ENCODE results near the gene GEMIN4.
"Not testable (repeated sequence)": the region's sequence is repeated elsewhere in the genome, so short reads cannot be mapped to it uniquely, and the experiment has no call there.

Gene GEMIN4

DNA sequence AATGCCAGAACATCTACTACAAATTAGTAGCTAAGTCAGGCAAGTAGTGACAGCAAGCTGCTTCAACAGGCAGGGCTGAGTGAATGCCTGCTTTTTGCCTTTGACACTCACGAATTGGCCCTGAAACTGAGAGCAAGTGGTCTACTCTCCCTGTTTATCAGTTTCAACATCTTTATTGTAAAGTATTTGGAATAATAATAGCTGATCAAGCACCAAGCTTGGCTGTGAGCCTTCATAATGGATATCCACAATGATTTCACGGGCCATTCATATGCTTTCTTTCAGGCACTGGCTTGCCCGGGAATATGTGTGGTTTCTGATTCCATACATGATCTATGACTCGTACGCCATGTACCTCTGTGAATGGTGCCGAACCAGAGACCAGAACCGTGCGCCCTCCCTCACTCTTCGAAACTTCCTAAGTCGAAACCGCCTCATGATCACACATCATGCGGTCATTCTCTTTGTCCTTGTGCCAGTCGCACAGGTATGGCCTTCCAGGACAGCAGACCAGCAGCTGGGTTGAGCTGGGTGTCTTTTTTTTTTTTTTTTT, 14.4 kb downstream of the GEMIN4 start:
- DNase-seq: no peak

DNA sequence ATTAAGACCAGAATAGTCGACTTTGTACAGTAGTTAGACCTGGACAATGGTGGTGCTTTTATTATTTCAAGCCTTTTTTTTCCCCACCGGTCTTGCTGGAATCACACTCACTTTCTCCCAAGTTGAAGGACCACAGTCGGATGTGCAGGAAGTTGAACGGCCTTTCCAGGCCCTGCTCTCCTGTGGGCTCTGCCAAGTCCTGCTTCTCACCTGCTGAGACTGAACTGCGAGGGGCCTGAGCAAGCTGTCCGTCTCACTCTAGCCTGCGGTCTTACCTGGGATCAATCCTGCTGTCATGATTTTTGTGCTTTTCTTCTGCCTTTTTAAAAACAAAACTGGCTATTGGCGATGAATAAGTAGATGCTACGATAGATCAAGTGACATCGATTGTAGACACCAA, 18.3 kb downstream of the GEMIN4 start:
- DNase-seq: no peak

DNA sequence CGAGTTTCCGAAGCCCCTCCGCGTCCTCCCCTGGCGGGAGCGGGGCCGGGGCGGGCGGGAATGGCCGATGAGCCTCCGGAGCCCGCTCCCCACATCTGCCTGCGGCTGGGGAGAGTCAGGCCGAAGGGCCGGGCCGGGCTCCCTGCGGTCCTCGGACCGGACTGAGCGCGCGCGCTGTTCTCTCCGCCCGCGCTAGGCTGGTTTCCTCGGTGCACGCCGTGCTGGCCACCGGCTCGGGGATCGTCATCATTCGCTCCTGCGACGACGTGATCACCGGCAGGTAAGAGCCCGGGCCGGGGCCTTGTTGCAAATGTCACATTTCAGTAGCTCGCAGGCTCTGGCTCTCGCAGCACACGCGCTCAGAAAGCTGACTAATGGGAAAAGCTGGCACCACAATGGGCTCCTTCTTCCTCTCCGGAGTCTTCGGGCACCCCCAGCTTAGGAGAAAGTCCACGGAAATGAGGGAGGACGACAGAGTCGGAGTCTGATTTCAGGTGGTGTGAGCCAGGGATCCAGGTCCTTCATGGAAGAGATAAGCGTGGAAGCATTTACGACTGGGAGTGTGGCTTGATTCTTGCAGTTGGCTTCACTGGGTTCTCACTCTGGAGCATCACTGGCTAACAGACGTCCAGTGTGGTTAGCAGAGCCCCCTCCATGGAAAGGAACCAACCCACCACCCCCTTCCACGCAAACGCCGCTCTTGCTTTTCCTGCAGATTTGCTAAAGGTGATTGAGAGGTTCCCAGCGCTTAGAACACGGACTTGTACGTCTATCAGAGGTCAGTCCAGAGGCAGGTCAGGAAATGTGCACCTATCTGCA, 19.0 kb downstream of the GEMIN4 start:
- peak; percentile 7 for DNase-seq

DNA sequence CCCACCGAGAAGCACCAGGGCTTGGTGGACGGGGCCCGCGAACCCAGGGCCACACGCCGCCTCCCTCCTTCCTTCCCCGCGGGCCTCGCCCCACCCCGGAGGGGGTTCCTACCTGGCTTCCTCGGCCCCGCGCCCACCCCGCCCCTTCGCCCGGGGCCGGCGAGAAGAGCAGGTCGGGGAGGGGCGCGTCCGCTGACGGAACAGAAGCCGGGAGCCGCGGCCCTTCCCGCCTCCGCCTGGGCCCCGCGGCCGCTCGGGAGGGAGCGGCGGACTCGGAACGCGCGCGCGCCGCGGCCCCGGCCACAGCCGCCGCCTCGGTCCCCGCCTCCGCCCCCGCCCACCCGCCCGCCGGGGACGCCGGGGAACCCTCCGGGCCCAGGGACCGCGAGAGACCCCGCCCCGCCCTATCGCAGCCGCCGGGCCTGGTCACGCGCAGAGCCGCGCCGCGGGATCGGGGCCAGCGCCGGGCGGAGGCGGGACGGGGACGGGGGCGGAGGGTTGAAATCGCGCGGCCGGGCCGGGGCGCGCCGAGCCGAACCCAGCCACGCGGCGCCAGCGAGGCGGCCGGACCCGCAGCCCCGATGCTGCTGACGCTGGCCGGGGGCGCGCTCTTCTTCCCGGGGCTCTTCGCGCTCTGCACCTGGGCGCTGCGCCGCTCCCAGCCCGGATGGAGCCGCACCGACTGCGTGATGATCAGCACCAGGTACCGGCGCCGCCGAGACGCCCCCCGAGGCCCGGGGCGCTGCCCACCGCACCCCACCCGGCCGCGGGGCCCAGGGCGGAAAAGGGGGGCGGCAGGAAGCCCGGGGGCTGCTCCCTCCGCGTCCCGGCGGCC, 19.8 kb downstream of the GEMIN4 start, which contains the start of gene TLCD3A:
Gene TLCD3A, plus strand, starts transcription at position 530 of the 835 bp plus-strand sequence. Its CDS starts 52 bp downstream, at position 582.
- DNase-seq: peak; percentile 45

DNA sequence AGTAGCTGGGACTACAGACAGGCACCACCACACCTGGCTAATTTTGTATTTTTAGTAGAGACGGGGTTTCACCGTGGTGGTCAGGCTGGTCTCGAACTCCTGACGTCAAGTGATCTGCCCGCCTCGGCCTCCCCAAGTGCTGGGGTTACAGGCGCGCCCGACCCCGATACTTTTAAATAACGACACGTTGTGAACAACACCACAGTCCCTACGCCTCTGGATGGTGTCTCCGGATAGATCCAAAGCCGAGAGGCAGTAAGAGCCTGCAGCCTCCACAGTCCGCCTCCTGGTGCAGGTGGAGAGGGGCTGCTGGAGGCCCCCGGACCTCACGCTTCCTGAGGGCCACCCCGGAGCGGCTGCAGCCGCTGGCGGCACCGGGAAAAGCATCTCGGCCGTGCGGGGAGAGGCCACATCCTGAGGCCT, 20.4 kb downstream of the GEMIN4 start:
- no peak for DNase-seq

DNA sequence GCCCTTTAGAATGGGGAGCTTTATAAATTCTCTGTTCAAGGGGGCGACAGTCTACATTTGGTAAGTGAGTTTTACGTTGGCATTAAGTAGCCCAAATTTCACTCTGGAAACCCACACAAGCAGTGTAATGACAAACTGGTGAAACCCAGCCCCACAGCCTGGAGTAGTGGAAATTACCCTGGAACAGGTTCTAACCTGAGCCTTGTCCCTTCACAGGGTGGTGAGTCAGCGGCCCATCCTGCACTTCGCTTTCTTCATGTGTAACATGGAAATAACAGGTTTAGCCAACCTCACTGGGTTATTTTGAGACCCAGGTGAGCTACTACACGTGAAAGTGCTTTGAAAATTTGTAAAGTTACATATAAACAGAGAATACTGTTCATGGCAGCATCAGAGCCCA, 23.2 kb downstream of the GEMIN4 start:
- DNase-seq: no peak

DNA sequence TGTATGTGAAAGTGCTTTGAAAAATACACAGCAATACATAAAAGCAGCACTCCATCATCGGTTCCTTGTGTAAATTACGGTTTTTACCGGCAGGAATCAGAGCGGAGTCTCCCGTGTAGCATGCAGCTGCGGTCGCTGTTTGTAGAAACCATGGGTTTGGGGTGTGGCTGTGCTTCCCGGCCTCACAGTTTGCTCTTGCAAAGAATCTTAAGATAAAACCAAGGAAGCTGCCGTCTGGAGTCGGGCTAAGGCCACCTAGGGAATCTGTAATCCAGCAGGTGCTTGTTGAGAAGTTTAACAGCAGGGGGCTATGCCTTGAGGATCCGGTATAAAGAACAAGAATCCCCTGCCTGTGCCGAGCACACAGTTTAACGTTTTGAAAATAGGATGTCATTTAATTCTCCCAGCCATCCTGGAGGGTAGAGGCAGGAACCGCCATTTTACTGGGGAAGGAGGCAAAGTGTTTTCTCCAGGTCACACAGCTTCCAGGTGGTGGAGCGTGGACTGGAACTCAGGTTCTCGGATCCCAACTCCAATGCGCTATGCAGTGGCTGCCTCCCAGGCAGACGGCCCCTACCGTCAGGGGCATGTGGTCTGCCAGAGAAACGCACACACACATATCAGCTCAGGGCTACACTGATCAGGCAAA, 25.7 kb downstream of the GEMIN4 start:
- no peak for DNase-seq

DNA sequence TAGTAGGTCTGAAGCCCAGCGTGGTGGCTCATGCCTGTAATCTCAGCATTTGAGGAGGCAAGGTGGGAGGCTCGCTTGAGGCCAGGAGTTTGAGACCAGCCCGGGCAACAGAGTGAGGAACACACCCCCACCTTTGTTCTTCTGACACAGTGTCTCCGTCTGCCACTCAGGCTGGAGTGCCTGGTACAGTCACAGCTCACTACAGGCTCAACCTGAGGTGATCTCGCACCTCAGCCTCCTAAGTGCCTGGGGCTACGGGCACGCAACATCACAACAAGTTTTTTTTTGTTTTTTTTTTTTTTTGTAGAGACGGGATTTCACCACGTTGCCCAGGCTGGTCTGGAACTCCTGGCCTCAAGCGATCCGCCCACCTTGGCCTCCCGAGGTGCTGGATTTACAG, 26.3 kb downstream of the GEMIN4 start:
- no peak for DNase-seq

DNA sequence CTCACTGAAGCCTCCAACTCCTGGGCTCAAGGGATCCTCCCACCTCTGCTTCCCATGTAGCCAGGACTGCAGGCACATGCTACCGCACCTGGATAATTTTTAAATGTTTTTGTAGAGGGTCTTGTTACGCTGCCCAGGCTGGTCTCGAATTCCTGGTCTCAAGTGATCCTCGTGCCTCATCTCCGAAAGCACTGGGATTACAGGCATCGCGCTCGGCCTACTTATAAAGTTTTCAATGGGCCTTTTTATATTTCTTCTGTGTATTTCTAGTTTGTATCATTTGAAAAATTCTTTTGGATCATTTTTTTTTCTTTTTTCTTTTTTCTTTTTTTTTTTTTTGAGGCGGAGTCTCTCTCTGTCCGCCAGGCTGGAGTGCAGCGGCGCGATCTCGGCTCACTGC, 27.0 kb downstream of the GEMIN4 start:
- DNase-seq: no peak

DNA sequence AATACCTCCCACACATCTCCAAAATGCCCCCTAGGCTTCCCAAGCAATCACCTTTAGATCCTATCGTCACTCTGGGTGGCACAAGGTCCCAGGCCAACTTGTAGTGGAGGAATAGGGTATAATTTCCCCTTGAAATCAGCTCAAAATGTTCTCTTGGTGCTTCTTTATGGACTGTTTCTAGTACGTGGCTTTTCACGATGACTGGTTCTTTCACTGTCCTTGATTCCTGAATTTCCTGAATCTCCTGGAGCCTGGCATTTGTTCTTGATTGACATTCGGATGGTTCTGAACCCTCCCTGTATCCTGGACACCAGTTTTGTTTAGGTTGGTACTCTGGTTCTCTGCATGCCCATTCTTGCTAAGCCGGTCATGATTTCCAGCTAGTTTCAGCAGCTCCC, 30.5 kb downstream of the GEMIN4 start:
- no peak for DNase-seq

DNA sequence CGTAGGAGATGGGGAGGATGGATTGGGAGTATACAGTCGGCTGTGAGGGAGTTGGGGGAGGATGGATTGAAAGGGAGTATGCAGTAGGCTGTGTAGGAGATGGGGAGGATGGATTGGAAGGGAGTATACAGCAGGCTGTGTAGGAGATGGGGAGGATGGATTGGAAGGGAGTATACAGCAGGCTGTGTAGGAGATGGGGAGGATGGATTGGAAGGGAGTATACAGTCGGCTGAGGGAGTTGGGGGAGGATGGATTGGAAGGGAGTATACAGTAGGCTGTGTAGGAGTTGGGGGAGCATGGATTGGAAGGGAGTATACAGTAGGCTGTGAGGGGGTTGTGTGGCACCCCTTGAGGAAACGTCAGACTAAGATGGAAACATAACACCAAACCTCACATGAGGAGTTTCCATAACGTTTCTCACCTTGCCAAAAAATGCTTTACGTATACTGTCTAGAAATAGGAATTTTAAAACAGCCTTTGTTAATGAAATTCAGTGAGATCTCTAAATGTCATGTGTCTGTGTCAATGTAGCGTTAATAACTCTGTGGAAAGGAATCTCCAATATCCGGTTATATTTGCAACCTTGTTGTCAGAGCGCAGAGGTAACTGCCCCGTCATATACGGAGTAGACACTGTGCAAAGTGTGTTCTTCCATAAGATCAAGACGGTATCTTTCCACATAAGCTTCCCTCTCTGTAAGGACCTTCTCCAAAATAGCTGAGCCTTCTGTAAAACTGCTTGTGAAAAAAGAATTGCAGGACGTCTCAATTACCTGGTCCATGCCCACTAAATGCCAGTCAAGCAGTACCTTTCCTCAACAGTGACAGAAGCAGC, 31.1 kb downstream of the GEMIN4 start:
- DNase-seq: no peak

DNA sequence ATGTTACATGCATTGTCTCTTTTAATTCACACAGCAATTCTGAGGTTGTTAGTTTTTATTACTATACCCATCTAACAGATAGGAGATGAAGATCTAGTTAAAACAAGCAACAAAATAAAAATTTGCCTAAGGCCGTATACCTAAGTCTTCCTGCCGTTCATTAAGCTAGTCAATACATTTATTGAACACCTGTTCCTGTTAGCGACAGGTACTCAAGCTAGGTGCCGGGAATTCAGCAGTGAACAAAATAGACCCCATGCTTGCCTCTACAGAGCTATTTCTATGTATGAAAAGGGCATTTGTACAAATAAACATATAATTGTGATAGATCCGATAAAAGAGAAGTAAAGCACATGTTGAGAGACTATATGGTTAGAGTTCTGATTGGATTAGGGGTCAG, 34.0 kb downstream of the GEMIN4 start:
- no peak for DNase-seq

DNA sequence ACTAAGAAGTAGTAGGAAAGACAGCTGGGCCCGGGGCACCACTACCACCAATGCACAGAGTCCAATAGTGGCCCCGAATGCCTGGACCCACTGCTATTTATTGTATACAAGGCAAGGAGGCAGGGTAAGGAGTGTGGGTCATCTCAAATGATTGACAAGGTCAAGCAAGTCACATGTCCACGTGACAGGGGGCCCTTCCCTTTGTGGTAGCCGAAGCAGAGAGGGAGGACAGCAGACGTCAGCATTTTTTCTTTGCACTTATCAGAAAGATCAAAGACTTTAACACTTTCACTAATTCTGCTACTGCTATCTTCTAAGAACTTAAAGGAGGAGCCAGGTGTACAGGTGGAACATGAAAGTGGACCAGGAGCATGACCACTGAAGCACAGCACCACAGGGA, 43.9 kb downstream of the GEMIN4 start:
- no peak for DNase-seq

DNA sequence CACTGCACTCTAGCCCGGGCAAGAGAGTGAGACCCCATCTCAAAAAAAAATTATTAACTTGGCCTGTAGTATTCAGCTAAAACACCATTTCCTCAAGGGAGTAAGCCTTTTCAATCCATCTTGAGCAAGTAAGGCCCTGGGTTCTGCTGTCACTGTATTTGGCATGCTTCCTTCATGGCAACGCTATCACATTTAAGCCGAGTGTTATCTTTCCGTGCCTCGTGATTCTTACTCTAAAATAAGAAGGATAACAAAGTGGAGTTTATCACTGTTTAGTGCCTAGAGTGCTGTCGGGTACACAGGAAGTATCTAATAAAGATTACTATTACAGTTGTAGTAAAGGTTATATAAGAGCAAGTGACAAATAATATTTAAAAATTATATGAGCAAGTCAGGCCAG, 46.2 kb downstream of the GEMIN4 start:
- DNase-seq: no peak

DNA sequence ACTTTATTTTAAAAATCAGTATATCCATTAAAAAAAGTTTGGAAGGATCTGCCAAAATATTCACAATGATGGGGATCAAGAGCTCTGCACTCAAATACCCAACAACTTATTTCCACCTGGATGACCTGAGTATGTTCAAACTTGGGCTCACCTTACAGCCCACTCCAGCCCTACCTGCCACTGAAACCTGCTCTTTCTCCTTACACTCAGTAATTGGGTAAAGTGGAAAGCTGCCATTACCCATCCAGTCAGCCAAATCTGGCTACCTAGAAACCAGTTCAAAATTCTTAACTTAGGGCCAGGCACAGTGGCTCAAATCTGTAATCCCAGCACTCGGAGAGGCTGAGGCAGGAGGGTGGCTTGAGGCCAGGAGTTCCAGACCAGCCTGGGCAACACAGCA, 47.1 kb downstream of the GEMIN4 start:
- no peak for DNase-seq

DNA sequence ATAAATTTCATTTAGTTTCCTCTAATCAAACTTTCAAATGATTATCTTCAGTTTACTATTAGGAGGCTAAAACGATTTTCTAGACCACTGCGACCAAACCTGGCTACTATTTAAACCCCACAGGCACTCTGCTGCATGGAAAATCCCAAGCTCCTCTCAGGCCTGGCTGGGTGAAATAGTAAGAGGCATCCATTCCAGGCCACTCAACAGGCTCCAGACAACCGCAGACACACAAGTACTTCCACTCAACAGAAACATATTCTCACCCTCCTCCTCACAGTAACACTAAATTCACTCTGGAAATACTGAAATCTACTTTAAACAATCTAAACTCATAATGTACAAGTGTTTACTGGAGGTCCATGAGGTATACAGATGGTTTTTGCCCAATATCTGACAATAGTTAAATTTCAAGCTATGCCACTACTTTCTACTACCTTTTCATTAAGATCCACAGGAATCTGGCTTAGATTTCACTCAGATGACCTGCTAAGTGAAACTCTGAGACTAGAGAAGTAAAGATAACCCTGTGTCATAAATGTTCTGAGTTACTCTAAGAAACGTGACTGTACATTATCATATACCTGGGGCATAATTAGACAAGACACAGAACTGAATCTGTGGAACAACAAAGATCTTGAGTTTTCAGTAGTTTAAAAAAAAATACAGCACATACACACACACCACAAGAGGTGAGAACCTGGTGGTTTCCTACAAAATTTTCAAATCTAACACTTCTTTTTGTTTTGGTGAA, 47.8 kb downstream of the GEMIN4 start:
- DNase-seq: no peak

DNA sequence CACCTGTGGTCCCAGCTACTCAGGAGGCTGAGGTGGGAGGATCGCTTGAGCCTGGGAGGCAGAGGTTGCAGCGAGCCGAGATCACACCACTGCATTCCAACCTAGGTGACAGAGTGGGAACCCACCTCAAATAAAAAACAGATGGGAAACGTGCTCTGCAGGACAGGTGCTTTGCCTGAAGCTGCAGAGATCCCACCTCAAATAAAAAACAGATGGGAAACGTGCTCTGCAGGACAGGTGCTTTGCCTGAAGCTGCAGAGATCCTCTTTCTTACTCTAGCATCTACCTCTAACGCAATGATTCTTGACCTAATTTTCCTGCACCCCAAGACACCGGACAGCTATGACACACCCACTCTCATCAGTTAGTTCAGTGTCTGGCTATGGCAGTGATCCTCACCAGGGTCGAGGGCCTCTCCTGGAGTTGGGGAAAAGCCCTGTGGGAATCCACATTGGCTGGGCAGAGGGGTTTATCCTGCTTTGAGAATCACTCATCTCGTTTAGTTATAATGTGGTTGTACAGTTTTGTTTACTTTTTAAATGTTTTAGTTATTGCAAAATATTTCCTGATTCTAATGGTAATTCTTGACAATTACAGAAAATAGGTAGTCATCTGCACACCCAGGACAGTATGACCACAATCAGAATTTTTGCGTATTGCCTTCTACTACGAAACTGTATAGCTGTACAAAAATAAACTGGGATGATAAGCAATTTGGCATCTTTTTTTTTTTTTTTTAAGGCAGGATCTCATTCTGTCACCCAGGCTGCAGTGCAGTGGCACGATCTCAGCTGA, 48.8 kb downstream of the GEMIN4 start:
- no peak for DNase-seq

DNA sequence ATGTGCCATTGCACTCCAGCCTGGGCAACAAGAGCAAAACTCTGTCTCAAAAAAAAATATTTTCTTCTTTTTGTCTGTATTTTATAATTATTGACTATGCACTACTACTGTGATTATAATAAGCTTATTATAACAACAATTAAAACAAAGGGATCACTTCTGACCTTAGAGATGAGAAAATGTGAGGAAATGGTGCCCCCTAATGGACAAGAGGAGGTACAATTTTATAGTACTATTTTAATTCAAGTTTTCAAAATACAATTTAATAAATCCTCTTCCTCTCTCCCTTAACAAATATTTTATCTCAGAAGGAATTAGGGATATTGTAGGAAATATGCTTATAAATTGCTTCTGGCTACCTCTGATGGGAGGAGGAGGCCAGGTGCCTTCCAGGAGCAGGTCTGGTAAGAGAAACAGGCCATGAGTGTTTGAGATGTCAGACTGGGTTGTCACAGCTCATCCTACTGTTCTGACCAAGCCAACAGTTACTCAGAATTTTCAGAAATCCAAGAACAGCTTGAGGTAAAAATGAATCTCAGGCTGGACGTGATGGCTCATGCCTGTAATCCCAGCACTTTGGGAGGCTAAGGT, 51.5 kb downstream of the GEMIN4 start:
- DNase-seq: no peak

DNA sequence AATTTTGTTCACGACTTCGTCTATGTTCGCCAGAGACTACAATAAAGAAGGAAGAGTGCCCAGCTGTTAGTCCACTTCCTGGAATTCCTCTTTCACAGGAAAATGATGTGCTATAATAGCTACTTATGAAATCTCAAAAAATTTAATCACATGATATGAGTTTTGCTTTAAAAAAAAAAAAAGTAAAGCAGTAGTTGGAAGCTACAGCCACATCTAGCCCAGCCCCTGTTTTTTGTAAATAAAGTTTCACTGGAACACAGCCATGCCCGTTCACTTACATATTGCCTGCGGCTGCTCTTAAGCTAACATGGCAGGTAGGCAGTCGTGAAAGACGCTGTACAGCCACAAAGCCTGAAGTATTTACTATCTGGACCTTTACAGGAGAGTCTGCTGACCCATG, 52.7 kb downstream of the GEMIN4 start:
- DNase-seq: no peak

DNA sequence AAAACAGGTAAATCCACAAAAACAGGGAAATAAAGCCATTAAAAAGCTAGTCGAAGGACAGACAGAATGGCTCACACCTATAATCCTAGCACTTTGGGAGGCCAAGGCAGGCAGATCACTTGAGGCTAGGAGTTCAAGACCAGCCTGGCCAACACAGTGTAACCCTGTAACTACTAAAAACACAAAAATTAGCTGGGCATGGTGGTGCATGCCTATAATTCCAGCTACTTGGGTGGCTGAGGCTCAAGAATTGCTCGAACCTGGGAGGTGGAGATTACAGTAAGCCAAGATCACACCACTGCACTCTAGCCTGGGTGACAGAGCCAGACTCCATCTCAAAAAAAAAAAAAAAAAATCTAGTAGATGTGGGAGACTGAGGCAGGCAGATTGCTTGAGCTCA, 54.0 kb downstream of the GEMIN4 start:
- DNase-seq: not testable (repeated sequence)
